ENCODE data around the gene GNB2. TPM values are rescaled to one million over a fixed set of nuclear protein-coding genes. Genes with fewer than 3 reads are reported as not detected.

GNB2 gene
- total and polyA plus RNA-seq, 12 donors = 32.8 to 227 (median 106) TPM

GRCh38 chr7:100683659-100684533 lies 10.4 kb downstream of the GNB2 start:
- no peaks in the 10 kb centered on the region for H3K27me3 ChIP-seq
- no peak overlapping the region for H3K4me3 ChIP-seq
- peaks cover 0 to 30% (median 14%) of the 10 kb centered on the region in 9 donors for H3K4me1 ChIP-seq
- no peak for TF ChIP-seq CTCF (IDR thresholded peaks at IDR 0.05)
- no peaks in the 10 kb centered on the region for H3K9me3 ChIP-seq
- DNase-seq (no peak), ATAC-seq (no peak)
- 92 to 94% methylated on average over 36 to 37 of the region's 37 CpGs for WGBS, 2 donors
- intact Hi-C loops (cut with DNase I) = loop anchor here in 5 of 10 donors (2.0 to 10.0 kb wide), 4 partner anchors 77 to 219 kb away; partner anchors contain the start of genes SPACDR (in 2 of the 5) and TSC22D4 (in 1 of the 5)
- H3K27ac ChIP-seq = no peak overlapping the region
- peaks cover 7 to 100% (median 74%) of the 10 kb centered on the region in 9 donors for H3K36me3 ChIP-seq

- WGBS, 2 donors = 92 to 94% methylated on average over 16 of the region's 16 CpGs
- peaks cover 7 to 100% (median 68%) of the 10 kb centered on the region in 9 donors for H3K36me3 ChIP-seq
- no peak overlapping the region for H3K27ac ChIP-seq
- TF ChIP-seq CTCF (IDR thresholded peaks at IDR 0.05) = no peak
- H3K4me1 ChIP-seq = peaks cover 5 to 30% (median 17%) of the 10 kb centered on the region in 9 donors
- H3K27me3 ChIP-seq = no peaks in the 10 kb centered on the region
- intact Hi-C loops (cut with DNase I) = loop anchor here in 6 of 10 donors (5.0 to 10.0 kb wide), 4 partner anchors 77 to 220 kb away; partner anchors contain the start of genes SPACDR (in 2 of the 6) and TSC22D4 (in 1 of the 6)
- DNase-seq = no peak
- no peak for ATAC-seq
- no peaks in the 10 kb centered on the region for H3K9me3 ChIP-seq
- no peak overlapping the region for H3K4me3 ChIP-seq
Observed at GRCh38 chr7:100684534-100685042, 11.0 kb downstream of the GNB2 start.

GRCh38 chr7:100685049-100685605 lies 11.6 kb downstream of the GNB2 start:
- TF ChIP-seq CTCF (IDR thresholded peaks at IDR 0.05) = no peak
- Histone ChIP-seq H3K36me3 (peaks cover 7 to 100% (median 68%) of the 10 kb centered on the region in 9 donors), H3K27ac (no peak overlapping the region), H3K9me3 (no peaks in the 10 kb centered on the region), H3K4me3 (no peak overlapping the region), H3K27me3 (no peaks in the 10 kb centered on the region), H3K4me1 (peaks cover 8 to 27% (median 19%) of the 10 kb centered on the region in 9 donors)
- ATAC-seq = no peak
- intact Hi-C loops (cut with DNase I) = loop anchor here in 5 of 10 donors (5.0 to 10.0 kb wide), 3 partner anchors 103 to 220 kb away; partner anchors contain the start of genes SPACDR (in 2 of the 5) and TSC22D4 (in 1 of the 5)
- WGBS, 2 donors = 93% methylated on average over 18 of the region's 18 CpGs
- no peak for DNase-seq

- Histone ChIP-seq H3K9me3 (no peaks in the 10 kb centered on the region), H3K36me3 (peaks cover 7 to 95% (median 68%) of the 10 kb centered on the region in 9 donors), H3K4me3 (no peak overlapping the region), H3K4me1 (peaks cover 11 to 30% (median 23%) of the 10 kb centered on the region in 9 donors), H3K27ac (no peak overlapping the region), H3K27me3 (no peaks in the 10 kb centered on the region)
- no peak for TF ChIP-seq CTCF (IDR thresholded peaks at IDR 0.05)
- no peak for ATAC-seq
- 91 to 92% methylated on average over 17 of the region's 17 CpGs for whole genome bisulfite sequencing, 2 donors
- intact Hi-C loops (cut with DNase I) = loop anchor here in 5 of 10 donors (5.0 to 10.0 kb wide), 3 partner anchors 103 to 221 kb away; partner anchors contain the start of genes SPACDR (in 2 of the 5) and TSC22D4 (in 1 of the 5)
- no peak for DNase-seq
Observed at GRCh38 chr7:100685631-100686145, 12.1 kb downstream of the GNB2 start.
